NCI-H1048 (cell line): ENCODE data around the gene GRK1.

Source experiments
- DNase-seq: peaks from one replicate; lab custom pipeline; 2025; lab: John Stamatoyannopoulos, UW

GRK1 gene

DNA sequence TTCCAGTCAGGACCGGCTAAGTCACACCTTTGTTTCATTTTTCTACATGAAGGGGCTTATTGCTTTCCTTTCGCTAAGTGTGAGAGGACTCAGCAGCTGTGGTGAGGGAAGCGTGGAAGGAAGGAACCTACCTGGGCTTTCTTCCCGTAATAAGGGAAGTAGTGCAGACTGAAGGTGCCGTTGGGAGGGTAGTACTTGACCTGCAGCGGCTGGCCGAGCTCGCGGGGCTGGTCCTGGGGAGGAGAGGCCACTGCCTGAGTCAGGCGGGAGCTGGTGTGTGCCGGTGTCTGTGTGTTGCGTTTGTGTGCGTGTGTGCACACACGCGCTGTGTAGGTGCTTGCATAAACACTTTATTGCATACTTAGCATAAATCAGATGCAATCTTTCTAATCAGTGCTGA lies 16.7 kb upstream of the GRK1 start:
- DNase-seq: no peak

DNA sequence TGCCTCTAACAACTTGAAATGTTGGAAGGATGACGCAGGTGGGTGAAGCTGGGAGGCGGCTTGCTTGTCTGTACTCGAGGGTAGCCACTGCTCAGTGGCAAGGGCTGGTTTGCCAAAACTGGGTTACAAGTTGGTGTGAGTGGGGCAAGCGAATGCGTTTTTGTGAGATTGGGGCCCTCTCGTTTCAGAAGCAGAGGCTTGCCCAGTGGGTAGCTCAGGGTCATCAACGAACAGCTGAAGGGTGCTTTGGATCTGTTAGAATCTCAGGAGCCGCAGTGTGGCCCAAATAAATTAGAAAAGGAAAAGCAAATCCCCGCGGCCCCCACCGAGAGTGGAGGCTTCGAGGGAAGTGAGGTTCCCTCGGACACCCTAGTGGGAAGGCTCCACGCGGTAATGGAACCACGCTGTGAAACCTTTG lies 16.3 kb upstream of the GRK1 start:
- no peak for DNase-seq

DNA sequence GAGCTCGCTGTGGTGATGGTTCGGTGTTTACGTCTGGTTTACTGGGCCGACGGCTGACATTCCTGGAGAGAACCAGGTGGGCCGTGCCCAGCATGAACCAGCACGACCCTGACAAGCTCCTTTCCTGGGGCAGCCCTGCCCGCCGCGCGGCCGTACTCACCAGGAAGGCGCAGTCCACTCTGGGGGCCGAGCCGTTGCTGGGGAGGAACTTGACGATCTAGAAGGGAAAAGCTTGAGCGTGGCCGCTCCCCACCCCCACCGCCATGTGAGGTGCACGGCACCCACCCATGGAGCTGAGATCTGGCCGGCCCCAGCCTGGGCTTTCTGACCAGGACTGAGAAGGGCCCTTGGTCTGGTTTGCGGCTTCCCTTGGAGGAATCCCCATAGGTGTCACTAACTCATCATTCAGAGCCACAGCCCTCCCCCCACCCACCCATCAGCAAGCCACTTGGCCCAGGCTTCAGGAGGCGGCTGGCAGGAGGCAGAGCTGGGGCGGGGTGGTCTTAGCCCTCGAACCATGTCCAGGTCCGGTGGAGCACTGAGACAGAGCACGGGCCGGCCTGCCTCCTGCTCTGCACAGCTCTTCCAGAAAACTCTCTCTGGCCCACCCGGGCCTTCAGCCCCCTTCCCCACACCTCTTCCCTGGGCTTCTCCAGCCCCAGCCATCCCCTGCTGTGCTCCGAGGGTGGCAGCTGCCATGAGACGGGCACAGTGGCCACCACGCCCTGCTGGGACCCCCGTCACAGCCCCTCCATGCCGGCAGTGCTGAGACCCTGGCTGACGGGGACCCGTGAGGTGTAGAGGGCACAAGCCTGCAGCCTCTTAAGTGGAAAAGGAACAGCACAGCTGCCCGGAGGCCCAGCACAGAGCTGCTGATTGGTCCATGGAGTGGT lies 15.3 kb upstream of the GRK1 start:
- DNase-seq: no peak

DNA sequence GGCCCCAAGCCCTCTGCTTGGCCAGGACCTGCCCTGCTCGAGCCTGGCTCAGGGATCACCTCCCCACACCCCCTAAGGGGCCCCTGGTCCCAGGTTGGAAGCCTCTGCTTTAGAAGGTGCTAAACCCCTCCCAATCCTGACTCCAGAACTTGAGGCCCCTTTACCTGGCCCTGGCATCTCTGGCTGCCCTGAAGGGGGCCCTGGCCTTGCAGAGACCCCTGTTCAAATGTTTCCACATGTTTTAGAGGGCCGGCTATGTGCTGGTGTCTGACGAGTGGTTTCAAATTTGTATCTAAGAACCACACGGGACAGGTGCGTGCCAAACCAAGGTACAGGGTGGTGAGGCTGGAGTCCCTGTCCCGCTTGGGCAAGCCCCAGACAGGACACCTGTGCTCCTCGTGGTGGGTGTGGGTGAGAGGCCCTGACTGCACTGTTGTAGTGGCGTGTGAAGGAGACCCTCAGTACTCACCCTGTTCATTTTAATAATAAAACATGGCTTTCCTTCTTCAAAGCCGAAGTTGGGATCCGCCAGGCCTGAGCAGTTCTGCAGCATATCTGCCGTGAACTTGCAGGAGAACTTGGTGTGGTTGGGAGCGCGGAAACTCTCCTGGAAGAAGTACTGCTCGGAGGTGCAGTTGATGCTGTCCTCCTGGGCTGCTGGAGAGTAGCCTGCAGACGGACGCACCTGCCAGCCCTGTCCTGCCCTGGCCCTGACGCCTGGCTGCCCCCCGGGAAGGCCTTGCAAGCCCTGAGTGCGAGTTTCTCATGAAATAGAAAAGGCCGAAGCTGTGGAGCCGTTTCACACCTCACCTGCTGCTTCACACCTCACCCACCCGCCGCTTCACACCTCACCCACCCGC lies 14.4 kb upstream of the GRK1 start:
- no peak for DNase-seq

DNA sequence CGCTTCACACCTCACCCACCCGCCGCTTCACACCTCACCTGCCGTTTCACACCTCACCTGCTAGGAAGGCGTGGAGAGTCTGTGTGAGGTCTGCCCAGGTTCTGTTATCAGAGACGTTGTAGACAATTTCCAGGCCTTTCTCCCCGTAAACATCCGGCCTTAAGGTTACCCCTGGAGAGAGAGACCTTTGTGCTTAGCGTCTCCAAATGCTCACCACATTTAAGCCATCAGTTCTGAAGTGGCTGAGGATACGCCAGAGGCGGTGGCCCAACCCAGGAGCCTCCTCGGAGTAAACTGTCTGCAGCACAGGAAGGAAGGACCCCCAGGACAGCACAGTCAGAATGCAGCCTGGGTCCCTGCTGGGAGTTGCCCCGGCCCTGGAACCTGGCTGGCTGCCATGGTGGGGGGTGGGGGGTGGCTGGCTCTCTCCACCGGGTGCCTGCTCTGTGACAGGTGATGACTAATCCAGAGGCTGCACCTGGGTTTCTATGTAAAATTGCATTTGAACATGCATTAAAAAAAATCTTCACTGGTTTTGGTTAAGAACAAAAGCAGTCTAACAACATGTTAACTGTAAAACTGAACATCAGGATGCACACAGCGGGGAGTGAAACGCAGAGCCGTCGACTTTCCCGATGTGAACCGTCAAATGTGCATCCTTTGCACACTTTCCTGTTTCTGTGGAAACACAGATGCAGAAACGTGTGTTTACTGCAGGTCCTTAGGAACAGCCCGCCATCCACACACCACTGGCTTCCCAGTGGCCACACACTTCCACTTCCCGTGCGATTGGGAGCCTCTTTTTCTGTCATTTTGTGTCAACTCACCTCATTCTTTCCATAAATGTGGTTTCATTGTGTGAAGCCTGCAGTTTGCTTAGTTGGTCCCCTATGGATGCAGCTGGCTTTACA lies 13.5 kb upstream of the GRK1 start:
- no peak for DNase-seq

DNA sequence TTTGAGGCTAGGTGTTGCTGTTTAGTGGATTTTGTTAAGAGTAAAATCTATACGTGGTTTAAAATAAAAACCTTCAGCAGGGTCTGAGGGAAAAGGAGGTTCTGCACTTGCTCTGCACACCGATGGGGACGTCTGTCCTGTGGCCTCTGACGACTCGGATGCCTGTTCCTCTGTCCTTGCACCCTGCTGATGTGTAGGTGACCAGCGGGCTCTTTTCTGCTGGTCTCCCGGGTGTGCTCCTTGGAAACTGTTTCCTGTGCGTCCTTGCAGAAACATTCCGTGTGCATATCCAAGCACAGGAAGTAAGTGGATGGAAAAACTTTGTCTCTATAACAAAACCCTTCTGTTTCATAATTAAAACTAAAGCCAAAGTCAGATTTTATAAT lies 12.9 kb upstream of the GRK1 start:
- no peak for DNase-seq

DNA sequence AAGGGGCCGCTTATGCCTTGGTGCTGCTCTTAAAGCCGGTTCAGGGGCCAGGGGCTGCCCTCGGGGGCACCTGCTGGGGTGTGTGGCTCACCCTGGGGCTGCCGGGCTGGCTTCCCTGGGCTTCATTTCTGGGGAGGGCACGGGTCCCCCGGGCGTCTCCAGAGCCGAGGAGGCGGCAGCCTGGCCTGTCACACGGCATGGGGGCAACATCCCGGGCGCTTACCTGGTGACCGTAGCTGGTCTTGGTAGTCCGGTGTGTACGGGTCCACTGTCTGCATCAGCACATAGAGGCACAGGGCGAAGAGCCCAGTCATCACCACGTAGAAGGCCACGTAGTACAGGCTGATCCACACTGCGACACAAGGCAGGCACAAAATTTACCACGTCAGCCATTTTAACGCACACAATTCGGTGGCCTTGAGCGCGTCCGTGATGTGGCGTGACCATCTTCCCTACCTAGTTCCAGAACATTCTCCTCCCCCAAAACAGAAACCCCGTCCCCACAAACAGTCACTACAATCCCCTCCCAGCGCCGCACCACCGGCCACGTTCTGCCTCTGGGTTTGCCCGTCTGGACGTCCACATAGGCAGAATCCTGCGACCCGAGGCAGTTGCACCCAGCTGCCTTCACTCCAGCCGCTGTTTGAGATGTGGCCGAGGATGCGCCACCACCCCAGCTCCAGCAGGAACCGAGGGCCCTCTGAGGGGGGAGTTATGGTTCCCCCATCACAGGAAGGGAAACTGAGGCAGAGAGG lies 12.3 kb upstream of the GRK1 start:
- no peak for DNase-seq

DNA sequence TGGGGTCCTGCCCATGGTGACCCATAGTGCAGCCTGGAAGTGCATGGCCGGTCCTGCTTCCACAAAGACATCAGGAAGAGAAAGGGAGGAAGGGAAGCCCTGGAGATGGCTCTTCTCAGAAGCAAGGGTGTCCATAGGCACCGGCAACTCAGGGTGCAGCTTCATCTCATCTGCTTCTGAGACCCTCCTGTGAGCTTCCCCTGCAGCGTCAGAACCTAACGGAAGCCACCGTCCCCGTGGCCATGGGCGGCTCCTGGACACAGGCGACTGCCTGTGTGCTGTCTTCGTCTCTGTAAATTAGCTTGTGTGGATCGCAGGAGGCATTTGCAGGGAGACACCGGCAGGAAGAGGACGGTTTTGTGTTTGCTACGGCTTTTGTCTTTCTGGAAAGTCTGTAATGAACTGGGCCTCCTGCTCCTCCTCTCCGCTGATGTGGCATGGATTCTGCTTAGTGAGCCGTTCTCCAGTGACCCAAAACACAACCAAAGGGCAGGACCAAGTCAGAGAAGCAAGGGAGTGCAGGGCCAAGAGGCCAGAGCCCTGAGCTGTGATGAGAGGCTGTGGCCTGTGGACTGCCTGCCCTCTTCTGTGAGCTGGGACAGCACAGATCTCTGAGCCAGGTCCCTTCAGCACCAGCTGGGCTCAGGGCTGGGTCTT lies 11.5 kb upstream of the GRK1 start:
- no peak for DNase-seq

DNA sequence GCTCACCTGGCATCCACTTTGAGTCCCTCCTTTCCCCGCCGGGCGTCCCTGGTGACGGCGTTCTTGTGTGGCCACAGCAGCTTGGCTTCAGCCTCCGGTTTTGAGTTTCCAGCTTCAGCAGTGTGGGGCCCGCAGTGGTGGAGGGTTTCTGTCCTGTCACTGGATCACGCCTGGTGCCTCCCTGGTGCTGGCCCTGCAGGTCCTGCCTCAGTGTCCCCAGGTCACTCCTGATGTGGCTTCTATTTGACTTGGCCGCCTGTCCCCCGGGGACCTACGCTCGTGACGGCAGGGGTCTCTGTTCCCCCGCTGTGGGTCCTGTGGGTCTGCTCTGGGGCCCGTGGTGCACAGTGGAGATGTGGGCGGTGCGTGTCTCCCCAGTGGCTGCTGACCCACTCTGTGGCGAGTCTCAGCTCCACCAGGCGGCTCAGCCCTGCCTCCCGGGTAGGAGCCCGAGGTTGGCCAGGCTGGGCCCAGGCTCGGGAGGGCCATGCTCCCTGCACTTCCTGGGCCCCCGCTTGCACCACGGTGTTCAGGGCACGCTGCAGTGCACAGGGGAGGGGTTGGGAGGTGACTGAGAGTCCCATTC lies 10.9 kb upstream of the GRK1 start:
- no peak for DNase-seq

DNA sequence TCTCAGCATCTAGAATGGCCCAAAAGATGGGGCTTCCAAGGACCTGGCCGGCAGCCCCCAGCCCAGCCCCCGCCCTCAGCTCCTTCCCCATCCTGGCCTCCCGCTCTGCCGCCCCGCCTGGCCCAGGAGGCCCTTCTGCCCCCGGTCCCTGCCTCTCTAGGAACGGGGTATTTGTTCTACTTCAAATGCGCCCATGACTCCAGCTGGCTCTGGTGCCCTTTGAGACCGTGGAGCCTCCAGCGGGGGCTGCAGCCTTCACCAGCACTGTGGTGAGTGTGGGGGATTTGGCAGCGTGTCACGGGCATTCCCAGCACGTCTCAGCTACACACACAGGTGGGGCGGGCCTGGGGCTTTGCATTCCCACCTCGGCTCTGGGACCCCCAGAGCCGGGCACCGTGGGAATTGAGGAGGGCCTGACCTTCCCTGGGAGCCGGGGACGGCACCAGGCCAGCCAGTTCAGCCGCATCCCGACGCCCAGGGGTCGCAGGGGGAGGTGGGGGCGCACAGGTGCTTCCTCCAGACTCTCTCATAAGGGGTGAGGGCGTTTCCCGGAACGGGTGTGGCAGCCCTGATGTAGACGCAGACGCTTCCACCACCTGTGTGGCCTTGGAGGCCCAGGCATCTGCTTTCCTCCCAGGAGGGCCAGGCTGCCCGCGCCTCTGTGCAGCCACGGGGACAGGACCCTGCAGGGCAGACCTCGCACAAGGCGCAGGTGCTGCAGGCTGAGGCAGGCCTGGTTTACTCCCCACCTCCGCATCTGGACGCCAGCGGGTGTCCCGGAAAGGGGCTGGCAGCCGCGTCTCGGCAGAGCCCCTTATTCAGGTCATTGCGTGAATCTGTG lies 10.0 kb upstream of the GRK1 start:
- DNase-seq: no peak

DNA sequence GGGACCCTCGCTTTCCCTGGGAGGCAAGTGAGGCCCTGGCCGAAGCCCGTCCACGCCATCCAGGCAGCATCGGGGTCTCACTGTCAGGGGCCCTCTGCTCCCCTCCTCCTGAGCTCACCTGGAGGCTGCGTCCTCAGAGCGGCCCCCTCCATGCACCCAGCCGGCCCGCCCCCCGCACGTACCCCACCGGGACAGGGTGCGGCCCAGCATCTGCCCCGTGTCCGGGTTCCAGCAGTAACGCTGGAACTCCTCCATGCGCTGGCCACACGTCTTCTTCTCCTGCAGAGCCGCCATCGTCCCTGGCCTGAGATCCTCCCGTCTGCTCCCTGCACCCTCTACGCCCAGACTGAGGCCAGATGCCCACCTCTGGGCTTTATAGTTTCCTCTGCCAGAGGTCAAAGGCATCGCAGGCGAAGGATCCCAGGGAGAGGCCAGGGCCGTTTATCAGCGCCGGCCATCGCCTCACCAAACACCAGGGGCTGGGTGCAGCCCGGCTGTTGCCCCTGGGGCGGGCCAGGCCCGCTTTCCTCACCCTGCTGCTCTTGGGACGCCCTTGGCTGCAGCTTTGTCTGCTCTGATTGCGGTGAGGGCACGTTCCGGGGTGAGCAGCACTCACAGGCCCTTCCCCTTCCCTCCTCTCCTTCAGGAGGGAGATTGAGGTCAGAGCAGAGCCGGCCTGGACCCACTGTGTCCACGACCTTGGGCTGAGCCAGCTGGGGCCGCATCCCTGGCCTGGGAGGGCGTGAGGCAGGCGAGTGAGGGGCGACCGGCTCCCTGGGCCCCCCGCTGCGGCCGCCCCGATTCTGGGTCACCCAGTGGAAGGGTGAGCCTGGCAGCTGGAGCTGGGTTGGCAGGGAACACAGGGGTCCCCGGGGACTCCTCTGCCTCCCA lies 8.9 kb upstream of the GRK1 start, which contains the start of gene ATP4B:
TSS of gene ATP4B (minus strand) at position 348 of the 891 bp plus-strand sequence. CDS start at position 294, 54 bp downstream.
- DNase-seq: no peak

DNA sequence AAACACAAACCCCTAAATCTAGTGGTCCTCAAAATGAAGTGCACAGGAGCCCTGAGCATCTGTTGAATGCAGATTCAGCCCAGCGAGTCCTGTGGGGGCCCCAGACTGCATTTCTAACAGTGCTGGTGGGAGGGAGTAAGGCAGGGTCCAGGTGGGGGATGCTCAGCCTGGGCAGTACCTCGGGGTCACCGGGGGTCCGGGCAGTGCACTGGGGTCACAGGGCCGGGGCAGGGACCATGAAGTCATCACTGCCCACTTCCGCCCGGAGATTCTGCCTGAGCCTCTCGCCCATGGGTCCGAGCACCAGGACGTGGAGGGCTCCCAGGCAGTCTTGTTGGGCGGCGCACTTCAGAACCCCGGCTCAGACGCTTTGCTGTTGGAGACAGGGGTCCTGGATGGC lies 8.2 kb upstream of the GRK1 start:
- no peak for DNase-seq

DNA sequence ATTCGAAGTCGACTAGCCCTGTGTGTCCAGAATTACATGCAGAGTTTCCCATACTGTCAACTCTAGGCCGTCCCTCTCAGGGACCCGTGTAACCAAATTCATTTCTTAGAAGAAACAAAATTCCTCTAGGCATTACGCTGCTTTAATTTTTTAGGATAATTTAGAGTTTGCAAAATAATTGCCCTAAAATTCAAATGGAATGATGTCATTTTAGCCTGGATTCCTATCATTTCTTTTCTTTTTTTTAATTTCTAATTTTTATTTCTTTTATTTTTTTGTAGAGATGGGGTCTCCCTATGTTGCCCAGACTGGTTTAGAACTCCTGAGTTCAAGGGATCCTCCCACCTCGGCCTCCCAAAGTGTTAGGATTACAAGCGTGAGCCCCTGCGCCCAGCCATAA lies 7.7 kb upstream of the GRK1 start:
- DNase-seq: no peak

DNA sequence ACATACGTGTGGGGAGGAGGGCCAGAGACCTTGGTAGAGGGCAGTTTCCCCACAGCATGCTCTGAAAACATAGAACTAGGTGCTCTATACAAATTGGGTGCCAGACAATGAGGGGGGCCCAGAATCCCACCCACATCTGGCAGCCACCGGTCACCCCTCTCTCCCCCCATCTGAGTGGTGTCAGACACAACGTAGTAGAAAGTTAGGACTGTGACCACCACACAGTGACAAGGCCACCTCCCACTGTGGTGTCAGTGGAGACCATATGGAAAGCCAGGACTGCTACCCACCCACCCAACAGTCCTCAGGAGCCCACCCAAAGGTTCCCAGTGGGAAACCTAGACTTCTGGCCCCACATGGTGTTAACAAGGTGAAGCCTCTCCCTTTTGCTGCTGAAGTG lies 7.0 kb upstream of the GRK1 start:
- no peak for DNase-seq

DNA sequence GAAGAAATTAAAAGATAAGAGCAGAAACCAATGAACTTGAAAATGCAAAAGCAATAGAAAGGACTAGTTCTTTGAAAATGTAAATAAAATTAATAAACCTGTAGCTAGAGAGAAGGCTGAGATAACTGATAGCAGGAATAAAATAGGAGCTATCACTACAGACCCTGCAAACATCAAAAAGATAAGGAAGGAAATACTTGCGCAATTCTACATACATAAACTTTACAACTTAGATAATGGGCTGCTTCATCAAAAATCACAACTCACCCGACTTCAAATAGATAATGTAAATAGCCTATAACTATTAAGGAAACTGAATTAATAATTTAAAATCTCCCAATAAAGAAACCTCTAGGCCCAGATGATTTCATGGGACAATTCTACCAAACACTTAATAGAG lies 5.5 kb upstream of the GRK1 start:
- DNase-seq: no peak

DNA sequence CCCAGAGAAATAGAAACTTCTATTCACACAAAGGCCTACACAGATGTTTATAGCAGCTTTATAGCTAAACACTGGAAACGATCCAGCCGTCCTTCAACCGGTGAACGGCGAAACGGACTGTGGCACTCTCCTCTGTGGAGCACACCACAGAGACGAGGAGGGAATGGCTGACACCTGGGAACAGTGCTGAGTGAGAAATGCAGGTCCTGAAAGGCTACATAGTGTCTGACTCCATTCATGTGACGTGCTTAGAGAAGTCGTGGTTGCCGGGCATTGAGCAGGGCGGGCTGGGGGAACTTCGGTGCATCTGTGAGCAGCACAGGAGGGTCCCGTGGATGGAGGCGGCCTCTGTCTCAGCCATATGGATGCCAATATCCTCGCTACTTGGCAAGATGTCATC lies 3.1 kb upstream of the GRK1 start:
- DNase-seq: no peak

DNA sequence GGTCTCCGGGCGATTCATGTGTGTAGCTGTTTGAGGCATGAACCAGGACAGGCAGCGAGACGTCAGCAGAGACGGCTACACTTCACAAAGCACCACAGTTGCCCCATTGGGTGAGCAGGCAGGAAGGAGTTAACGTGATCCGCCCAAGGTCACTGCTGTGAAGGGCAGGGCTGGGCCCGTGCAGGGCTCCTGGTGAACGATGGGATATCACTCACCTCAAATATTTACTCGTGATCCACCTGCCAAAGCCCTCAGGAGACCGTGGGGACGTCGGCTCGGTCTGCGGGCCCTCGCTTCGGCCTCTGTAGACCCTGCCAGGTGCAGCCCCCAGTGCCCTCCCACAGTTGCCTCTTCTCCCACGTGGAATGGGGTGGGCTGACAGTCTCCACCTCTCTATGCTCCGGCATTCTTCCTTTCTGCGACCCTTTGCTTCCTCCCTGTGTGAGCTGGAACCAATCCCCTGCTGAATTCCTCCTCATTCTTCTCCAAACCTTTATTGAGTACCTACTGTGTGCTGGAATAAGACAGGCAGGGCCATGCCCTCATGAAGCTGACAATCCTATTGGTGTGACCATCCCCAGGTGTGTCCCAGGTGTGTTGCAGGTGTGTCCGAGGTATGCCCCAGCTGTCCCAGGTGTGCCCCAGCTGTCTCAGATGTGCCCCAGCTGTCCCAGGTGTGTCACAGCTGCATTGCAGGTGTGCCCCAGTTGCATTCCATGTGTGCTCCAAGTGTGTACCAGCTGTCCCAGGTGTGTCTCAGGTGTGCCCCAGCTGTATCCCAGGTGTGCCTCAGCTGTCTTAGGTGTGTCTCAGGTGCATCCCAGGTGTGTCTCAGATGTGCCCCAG lies 2.0 kb upstream of the GRK1 start:
- DNase-seq: no peak
